Smooth muscle cell (in vitro differentiated cells): ENCODE data around the gene AMH. TPM values are rescaled to one million over a fixed set of nuclear protein-coding genes. Genes with fewer than 3 reads are reported as not detected.

Experiments
- DNase-seq: peaks from one replicate; lab custom pipeline; 2025; ENCODE audit not compliant: unreplicated experiment; lab: John Stamatoyannopoulos, UW
- H2AFZ ChIP-seq: fragments of 200-600 bp; sonication (generic); 2 replicates; pipeline ENCODE4 v1.6.0; 2016; ENCODE audit warnings: antibody characterized with exemption, low read depth, mild to moderate bottlenecking
- H3F3A ChIP-seq: fragments of 200-600 bp; sonication (generic); 2 replicates; pipeline ENCODE4 v1.6.0; 2017; ENCODE audit warnings: antibody characterized with exemption, low read depth
- H3K27ac ChIP-seq: fragments of 200-600 bp; sonication (generic); 2 replicates; pipeline ENCODE4 v1.5.1; 2016; ENCODE audit warnings: low read depth, mild to moderate bottlenecking
- H3K27me3 ChIP-seq: fragments of 200-600 bp; sonication (generic); 2 replicates; pipeline ENCODE4 v1.6.1; 2016; ENCODE audit warnings: low read depth, mild to moderate bottlenecking
- H3K36me3 ChIP-seq: fragments of 200-600 bp; sonication (generic); 2 replicates; pipeline ENCODE4 v1.5.1; 2016; ENCODE audit warnings: low read depth
- H3K4me1 ChIP-seq: fragments of 200-600 bp; sonication (generic); 2 replicates; pipeline ENCODE4 v1.5.1; 2016; ENCODE audit warnings: low read depth
- H3K4me2 ChIP-seq: fragments of 200-600 bp; sonication (generic); 2 replicates; pipeline ENCODE4 v1.6.0; 2016; ENCODE audit warnings: mild to moderate bottlenecking
- H3K4me3 ChIP-seq: fragments of 200-600 bp; sonication (generic); 2 replicates; pipeline ENCODE4 v1.5.1; 2016; ENCODE audit warnings: mild to moderate bottlenecking
- H3K79me2 ChIP-seq: fragments of 200-600 bp; sonication (generic); 2 replicates; pipeline ENCODE4 v1.6.0; 2016; ENCODE audit warnings: low read depth, mild to moderate bottlenecking
- H3K9ac ChIP-seq: fragments of 200-600 bp; sonication (generic); 2 replicates; pipeline ENCODE4 v1.6.0; 2016; ENCODE audit warnings: low read depth
- H3K9me3 ChIP-seq: fragments of 200-600 bp; sonication (generic); replicated peaks from 2 replicates; pipeline ENCODE4 v1.5.1; 2016; ENCODE audit warnings: low read depth
- H4K20me1 ChIP-seq: fragments of 200-600 bp; sonication (generic); 2 replicates; pipeline ENCODE4 v1.6.0; 2016; ENCODE audit warnings: low read depth
- WGBS: methylation state at CpG from one replicate; pipeline ENCODE4 v1.1.7; 2016; ENCODE audit warnings: low lambda C conversion rate; 5-methylcytosine and 5-hydroxymethylcytosine counted together
- polyA plus RNA-seq: library from polyadenylated mRNA; unstranded; fragments of >200 nt; fragmentation: Nextera tagmentation; extraction: Ambion mirVana; gene quantifications from 2 replicates; pipeline ENCODE4 v1.2.1, GENCODE V29; 2016
- total RNA-seq: library from RNA; depleted of rRNA; stranded (reverse); fragments of >200 nt; gene quantifications from 2 replicates; pipeline ENCODE4 v1.2.3, GENCODE V29; 2014
- TF ChIP-seq, protein P1 (sequence below): fragments of 200-600 bp; sonication (generic); IDR thresholded peaks from 2 replicates; pipeline ENCODE4 v1.5.1; 2017; ENCODE audit warnings: borderline replicate concordance, mild to moderate bottlenecking, antibody characterized with exemption; ENCODE audit not compliant: insufficient read depth, poor library complexity, severe bottlenecking

Gene AMH
- total and polyA plus RNA-seq, 2 experiments from 2014 or later, result 2.9 to 12.6 TPM

DNA sequence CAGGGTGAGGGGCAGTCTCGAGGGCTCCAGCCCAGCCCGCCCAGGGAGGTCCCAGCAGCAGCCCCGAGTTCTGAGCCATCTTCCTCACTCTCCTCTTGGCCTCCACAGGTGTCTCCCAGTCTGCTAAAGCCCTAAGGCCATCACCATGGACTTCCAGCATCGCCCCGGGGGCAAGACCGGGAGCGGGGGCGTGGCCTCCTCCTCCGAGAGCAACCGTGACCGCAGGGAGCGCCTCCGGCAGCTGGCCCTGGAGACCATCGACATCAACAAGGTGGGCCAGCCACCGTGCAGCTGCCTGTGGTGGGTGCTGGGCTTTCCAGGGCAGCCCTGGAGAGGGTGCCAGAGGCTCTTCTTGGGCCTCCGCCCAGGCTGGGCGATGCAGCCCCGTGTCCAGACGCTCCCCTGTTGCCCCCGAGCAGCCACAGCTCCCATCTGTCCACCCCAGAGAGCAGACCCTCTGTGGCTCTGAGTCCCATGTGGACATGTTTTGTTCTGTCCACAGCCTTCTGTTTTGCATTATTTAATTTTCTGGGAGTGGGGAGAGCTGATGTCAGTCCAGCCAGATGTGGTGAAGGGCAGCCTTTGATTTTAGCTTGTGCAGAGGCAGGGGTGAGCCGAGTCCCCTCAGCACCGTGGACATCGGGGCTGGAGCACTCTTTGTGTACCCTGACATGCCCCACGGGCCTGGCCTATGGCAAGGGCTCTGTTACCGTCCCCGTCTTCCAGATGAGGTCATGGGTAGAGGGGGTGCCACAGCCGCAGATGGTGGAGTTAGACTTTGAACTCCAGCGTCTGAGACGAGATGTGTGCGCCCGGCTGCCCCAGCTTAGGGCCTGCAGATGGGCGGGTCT is 5.6 kb upstream of the AMH start:
- Histone ChIP-seq H3K4me2 (no peak overlapping the region), H3F3A (no peaks in the 10 kb centered on the region), H3K27ac (no peak overlapping the region), H4K20me1 (peaks cover 97% of the 10 kb centered on the region), H3K27me3 (no peaks in the 10 kb centered on the region), H3K9ac (no peak overlapping the region), H3K4me3 (no peak overlapping the region), H3K4me1 (peaks cover 19% of the 10 kb centered on the region), H3K79me2 (peaks cover 51% of the 10 kb centered on the region), H2AFZ (no peak overlapping the region), H3K36me3 (no peaks in the 10 kb centered on the region), H3K9me3 (no peaks in the 10 kb centered on the region)
- WGBS, result 91% methylated on average over 32 of the region's 32 CpGs
- TF ChIP-seq, protein P1, sequence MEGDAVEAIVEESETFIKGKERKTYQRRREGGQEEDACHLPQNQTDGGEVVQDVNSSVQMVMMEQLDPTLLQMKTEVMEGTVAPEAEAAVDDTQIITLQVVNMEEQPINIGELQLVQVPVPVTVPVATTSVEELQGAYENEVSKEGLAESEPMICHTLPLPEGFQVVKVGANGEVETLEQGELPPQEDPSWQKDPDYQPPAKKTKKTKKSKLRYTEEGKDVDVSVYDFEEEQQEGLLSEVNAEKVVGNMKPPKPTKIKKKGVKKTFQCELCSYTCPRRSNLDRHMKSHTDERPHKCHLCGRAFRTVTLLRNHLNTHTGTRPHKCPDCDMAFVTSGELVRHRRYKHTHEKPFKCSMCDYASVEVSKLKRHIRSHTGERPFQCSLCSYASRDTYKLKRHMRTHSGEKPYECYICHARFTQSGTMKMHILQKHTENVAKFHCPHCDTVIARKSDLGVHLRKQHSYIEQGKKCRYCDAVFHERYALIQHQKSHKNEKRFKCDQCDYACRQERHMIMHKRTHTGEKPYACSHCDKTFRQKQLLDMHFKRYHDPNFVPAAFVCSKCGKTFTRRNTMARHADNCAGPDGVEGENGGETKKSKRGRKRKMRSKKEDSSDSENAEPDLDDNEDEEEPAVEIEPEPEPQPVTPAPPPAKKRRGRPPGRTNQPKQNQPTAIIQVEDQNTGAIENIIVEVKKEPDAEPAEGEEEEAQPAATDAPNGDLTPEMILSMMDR, result no peak
- DNase-seq, result no peak

- Histone ChIP-seq H3K4me2 (no peak overlapping the region), H4K20me1 (peaks cover 97% of the 10 kb centered on the region)
- WGBS, result 100% methylated on average over 9 of the region's 12 CpGs
Observed at GRCh38 chr19:2244125-2244411, 5.1 kb upstream of the AMH start.

GRCh38 chr19:2244486-2244885 is 4.6 kb upstream of the AMH start:
- peaks cover 97% of the 10 kb centered on the region for H4K20me1 ChIP-seq

More at GRCh38 chr19:2244125-2244411, 5.1 kb upstream of the AMH start:
- Histone ChIP-seq H3K79me2 (peaks cover 46% of the 10 kb centered on the region), H3K36me3 (no peaks in the 10 kb centered on the region), H2AFZ (no peak overlapping the region), H3F3A (no peaks in the 10 kb centered on the region), H3K27ac (no peak overlapping the region), H3K4me1 (peaks cover 13% of the 10 kb centered on the region), H3K27me3 (no peaks in the 10 kb centered on the region), H3K9me3 (no peaks in the 10 kb centered on the region), H3K4me3 (no peak overlapping the region), H3K9ac (no peak overlapping the region)
- DNase-seq, result no peak
- TF ChIP-seq, protein P1, result no peak

More at GRCh38 chr19:2244486-2244885, 4.6 kb upstream of the AMH start:
- Histone ChIP-seq H3K4me1 (peaks cover 9% of the 10 kb centered on the region), H3K79me2 (peaks cover 42% of the 10 kb centered on the region), H3K36me3 (no peaks in the 10 kb centered on the region), H3K9me3 (no peaks in the 10 kb centered on the region), H3K27me3 (no peaks in the 10 kb centered on the region), H3K4me3 (no peak overlapping the region), H2AFZ (no peak overlapping the region), H3K27ac (no peak overlapping the region), H3K4me2 (no peak overlapping the region), H3K9ac (no peak overlapping the region), H3F3A (no peaks in the 10 kb centered on the region)
- no peak for DNase-seq
- TF ChIP-seq, protein P1, result no peak
- WGBS, result 98% methylated on average over 21 of the region's 21 CpGs
